K562 (cell line): ENCODE measurements around the gene NEURL2. TPM values are rescaled to one million over a fixed set of nuclear protein-coding genes. Genes with fewer than 3 reads are reported as not detected.
A peak's percentile ranks its signal among the peaks of the same experiment; 100 is the strongest.

Source experiments
- ATAC-seq: fragments of 200-7000 bp; cut with Tn5 transposase; 3 replicates; pipeline ENCODE4 v1.9.1; 2020; ENCODE audit warnings: moderate library complexity
- BruUV-seq: library from RNA; stranded (reverse); fragments of 400-500 nt; replicated peaks from 2 replicates; lab custom pipeline; 2021; lab: Mats Ljungman, UMichigan
- CTCF ChIA-PET: fragments of 300-600 bp; formaldehyde crosslinking; extraction: SDS; loops from one replicate; lab custom pipeline; 2021; ENCODE audit warnings: low intra/inter-chr PET ratio; lab: Yijun Ruan, JAX
- POLR2A ChIA-PET: fragments of 300-600, 350-650 bp; sonication (Branson Sonifier 250); formaldehyde crosslinking; extraction: SDS; loops from one replicate; lab custom pipeline; 2021; ENCODE audit warnings: antibody characterized with exemption, inconsistent platforms; lab: Yijun Ruan, JAX
- DNase-seq, 4 experiments: peaks; one replicate each; pipeline versions ENCODE4 v3.0.0 to v3.0.0-alpha.2; 2011 to 2018; ENCODE audit warnings: low spot score in 3 of 4, mixed read lengths in 3 of 4; ENCODE audit errors: extremely low read depth in 1 of 4
- FAIRE-seq: peaks from 2 replicates; lab custom pipeline; 2011; peaks lifted over from hg19 to GRCh38; lab: Jason Lieb, UNC
- H2AFZ ChIP-seq: 2 replicates; pipeline ENCODE4 v1.6.0; 2011; ENCODE audit warnings: low read depth, low read length, control low read depth, inconsistent platforms
- H3K27ac ChIP-seq: fragments of 200-600 bp; 3 replicates; pipeline ENCODE4 v1.8.0; 2011; ENCODE audit warnings: low read depth, mild to moderate bottlenecking, control low read depth, inconsistent platforms, low read length, moderate library complexity, mixed read lengths; ENCODE audit errors: extremely low read depth
- H3K27me3 ChIP-seq, 2 experiments: fragments of 300-600 bp in 1 of 2; 2 replicates in 1 of 2; 3 replicates in 1 of 2; pipeline versions ENCODE4 v1.6.0 to v1.8.0; 2011; ENCODE audit warnings: inconsistent platforms in 2 of 2, low read length in 2 of 2, mild to moderate bottlenecking in 1 of 2, mixed read lengths in 1 of 2, moderate library complexity in 1 of 2; ENCODE audit not compliant: control insufficient read depth in 2 of 2, insufficient read depth in 2 of 2
- H3K36me3 ChIP-seq: fragments of 300-600 bp; 3 replicates; pipeline ENCODE4 v1.8.0; 2011; ENCODE audit warnings: mild to moderate bottlenecking, low read length, inconsistent platforms; ENCODE audit not compliant: control insufficient read depth, insufficient read depth
- H3K4me1 ChIP-seq, 2 experiments: fragments of 200-600 bp in 1 of 2; replicated peaks in 1 of 2; 2 replicates in 1 of 2; 3 replicates in 1 of 2; pipeline versions ENCODE4 v1.5.1 to v1.8.0; 2011; ENCODE audit warnings: inconsistent platforms in 2 of 2, low read length in 2 of 2, mild to moderate bottlenecking in 1 of 2, mixed read lengths in 1 of 2, moderate library complexity in 1 of 2; ENCODE audit not compliant: control insufficient read depth in 2 of 2, insufficient read depth in 2 of 2
- H3K4me2 ChIP-seq: 2 replicates; pipeline ENCODE4 v1.6.1; 2011; ENCODE audit warnings: low read length, control low read depth, inconsistent platforms, mixed read lengths; ENCODE audit not compliant: insufficient read depth
- H3K4me3 ChIP-seq: fragments of 200-600 bp; sonication (generic), shearing (Covaris generic); 2 replicates; pipeline ENCODE4 v1.5.1; 2016; ENCODE audit warnings: control low read depth, inconsistent platforms
- H3K79me2 ChIP-seq: fragments of 200-600 bp; 3 replicates; pipeline ENCODE4 v1.8.0; 2011; ENCODE audit warnings: low read length, inconsistent platforms; ENCODE audit not compliant: control insufficient read depth, insufficient read depth
- H3K9ac ChIP-seq, 2 experiments: 2 replicates each; pipeline versions ENCODE4 v1.6.0 to v1.6.1; 2011; ENCODE audit warnings: low read depth in 2 of 2, low read length in 2 of 2, control low read depth in 1 of 2, inconsistent platforms in 1 of 2, mild to moderate bottlenecking in 1 of 2, mixed read lengths in 1 of 2; ENCODE audit not compliant: insufficient read depth in 1 of 2
- H3K9me1 ChIP-seq: one replicate; pipeline ENCODE4 v1.6.0; 2011; ENCODE audit warnings: inconsistent platforms, mild to moderate bottlenecking, low read length, moderate library complexity; ENCODE audit not compliant: control insufficient read depth, insufficient read depth
- H3K9me3 ChIP-seq: replicated peaks from 2 replicates; pipeline ENCODE4 v1.5.1; 2011; ENCODE audit warnings: low read depth, low read length, inconsistent platforms; ENCODE audit not compliant: control insufficient read depth, insufficient read depth
- H4K20me1 ChIP-seq: replicated peaks from 2 replicates; pipeline ENCODE4 v1.6.1; 2011; ENCODE audit warnings: low read length, inconsistent platforms, mixed read lengths; ENCODE audit not compliant: control insufficient read depth, insufficient read depth
- CREBBP ChIP-seq: IDR thresholded peaks from one replicate; pipeline ENCODE4 v1.6.1; 2012; ENCODE audit warnings: low read depth, mild to moderate bottlenecking, control low read depth, inconsistent platforms, low read length
- MAZ ChIP-seq, 2 experiments: fragments of 450-650 bp in 1 of 2; sonication (generic) in 1 of 2; formaldehyde crosslinking; IDR thresholded peaks in 1 of 2; conservative IDR thresholded peaks in 1 of 2; 2 replicates each; pipeline versions ENCODE4 v1.4.0 to v1.5.0; 2020; ENCODE audit warnings: mild to moderate bottlenecking in 1 of 2, missing genetic modification reagents in 1 of 2
- THAP7 ChIP-seq: fragments of 250-450 bp; sonication (Bioruptor Pico); IDR thresholded peaks from 2 replicates; pipeline ENCODE4 v1.5.0; 2021
- UBTF ChIP-seq, 2 experiments: IDR thresholded peaks; 2 replicates each; pipeline ENCODE4 v1.6.1; 2012; ENCODE audit warnings: improper control_type of control experiment in 2 of 2, low read depth in 2 of 2, low read length in 2 of 2, borderline replicate concordance in 1 of 2
- WGBS: fragments of 100-300 bp; shearing (Covaris generic); methylation state at CpG from one replicate; pipeline ENCODE4 v1.1.6; 2016; ENCODE audit warnings: low coverage, mixed read lengths; ENCODE audit not compliant: insufficient coverage; ENCODE audit errors: missing lambda C conversion rate; 5-methylcytosine and 5-hydroxymethylcytosine counted together
- in situ Hi-C: fragments of 300-500 bp; cut with MboI; formaldehyde crosslinking; loops from 4 replicates; pipeline ENCODE4 v1.15.0; 2018; ENCODE audit warnings: inconsistent platforms, mixed read lengths
- intact Hi-C: fragments of 100-400 bp; cut with micrococcal nuclease; formaldehyde crosslinking; loops from 2 replicates; pipeline ENCODE4 v1.14.2; 2022
- polyA plus RNA-seq, 8 experiments: library from polyadenylated mRNA; depleted of rRNA in 4 of 8; stranded (reverse) in 5 of 8; unstranded in 3 of 8; fragments of >200 nt; fragmentation: Nextera tagmentation in 2 of 8; fragmentation: Illumina TruSeq in 1 of 8; extraction: Ambion mirVana in 2 of 8; extraction: Trizol in 1 of 8; gene quantifications; 2 replicates each; pipeline versions ENCODE4 v1.2.1 to v1.2.3, GENCODE V29; 2011 to 2014; ENCODE audit warnings: inconsistent platforms in 1 of 8, missing spikeins in 1 of 8
- total RNA-seq, 7 experiments: library from RNA; depleted of rRNA in 6 of 7; stranded (reverse); fragments of >200 nt in 6 of 7; fragmentation: Illumina TruSeq in 2 of 7; extraction: Trizol in 2 of 7; gene quantifications; 2 replicates each; pipeline versions ENCODE4 v1.2.1 to v1.2.3, GENCODE V29; 2011 to 2021; ENCODE audit warnings: low replicate concordance in 1 of 7

Gene NEURL2
- total and polyA plus RNA-seq, 9 of the 15 experiments (the other 6 are each of a cell fraction or from before 2014, with no cell fraction given) = 0.22 to 1.9 (median 0.50) TPM; not detected in 1

DNA sequence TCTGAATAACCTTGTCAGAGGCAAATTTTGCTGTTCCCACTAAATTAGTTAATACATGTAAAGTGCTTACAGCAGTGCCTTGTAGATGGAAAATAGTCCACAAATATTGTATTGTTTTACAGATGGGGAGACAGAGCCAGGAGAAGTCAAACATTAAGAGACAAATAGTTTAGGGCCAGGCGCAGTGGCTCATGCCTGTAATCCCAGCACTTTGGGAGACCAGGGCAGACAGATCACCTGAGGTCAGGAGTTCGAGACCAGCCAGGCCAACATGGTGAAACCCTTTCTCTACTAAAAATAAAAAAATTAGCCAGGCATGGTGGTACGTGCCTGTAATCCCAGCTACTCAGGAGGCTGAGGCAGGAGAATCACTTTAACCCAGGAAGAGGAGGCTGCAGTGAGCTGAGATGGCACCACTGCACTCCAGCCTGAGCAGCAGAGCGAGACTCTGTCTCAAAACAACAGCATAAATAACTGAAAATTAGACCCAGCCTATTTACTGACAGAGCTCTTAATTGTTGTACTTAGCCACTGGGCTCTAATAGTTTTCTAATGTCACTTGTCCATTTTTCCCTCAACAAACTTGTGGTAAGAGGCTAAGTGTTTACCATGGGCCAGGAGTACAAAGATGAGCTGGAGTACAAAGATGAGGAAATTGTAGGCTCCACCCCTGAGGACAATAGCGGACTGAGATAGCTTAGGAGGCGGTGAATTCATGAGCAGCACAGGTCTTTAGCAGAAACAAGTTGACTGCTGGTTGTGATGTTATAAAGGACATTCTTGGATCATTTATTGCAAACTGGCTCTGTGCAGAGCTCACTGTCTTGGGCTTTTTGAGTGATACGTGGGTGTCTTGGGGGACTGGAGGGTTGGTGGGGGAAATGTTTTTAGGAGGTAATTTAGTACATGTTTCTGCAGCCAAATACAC lies 27.2 kb downstream of the NEURL2 start:
- in situ Hi-C loops = no loop called here
- TF ChIP-seq THAP7 (CRISPR knock-in tag) (no peak), MAZ (CRISPR knock-in tag; conservative IDR thresholded peaks at IDR 0.05 in 1 of 2, IDR thresholded peaks at IDR 0.05 in 1 of 2) (no peak), CREBBP (no peak), UBTF (IDR thresholded peaks at IDR 0.05; ENCODE audit: borderline replicate concordance in 1 of 2, low read depth in 2 of 2, low read length in 2 of 2) (no peak)
- Histone ChIP-seq H3K9me3 (no peaks in the 10 kb centered on the region), H3K4me1 (peaks cover 0 to 12% of the 10 kb centered on the region in 2 experiments; a peak in 3 of 5 replicates), H3K4me2 (no peak overlapping the region), H3K36me3 (no peaks in the 10 kb centered on the region), H3K27me3 (no peaks in the 10 kb centered on the region), H3K9me1 (no peaks in the 10 kb centered on the region), H3K4me3 (no peak overlapping the region), H3K9ac (no peak overlapping the region), H2AFZ (no peak overlapping the region), H3K27ac (no peak overlapping the region), H4K20me1 (no peaks in the 10 kb centered on the region), H3K79me2 (no peaks in the 10 kb centered on the region)
- ATAC-seq = peak; percentile 59; the same call in 2 of the 3 replicates
- BruUV-seq = no TSS peak
- ChIA-PET CTCF (no interaction called here), POLR2A (interaction anchor here (0.7 to 1.7 kb wide), 5 partner anchors 9 to 70 kb away, joined by 3 to 7 read pairs (median 6); partner anchors contain the start of gene ZSWIM1)
- intact Hi-C loops = no loop called here
- FAIRE-seq = no peak
- 51% methylated on average over 7 of the region's 7 CpGs for WGBS
- DNase-seq = no peak
